NCI-H526 (cell line): ENCODE measurements around the gene MYCT1.
A peak's percentile ranks its signal among the peaks of the same experiment; 100 is the strongest.

Experiments used
- DNase-seq, 2 experiments: peaks; one replicate each; lab custom pipeline; 2025; lab: John Stamatoyannopoulos, UW

Gene MYCT1

DNA sequence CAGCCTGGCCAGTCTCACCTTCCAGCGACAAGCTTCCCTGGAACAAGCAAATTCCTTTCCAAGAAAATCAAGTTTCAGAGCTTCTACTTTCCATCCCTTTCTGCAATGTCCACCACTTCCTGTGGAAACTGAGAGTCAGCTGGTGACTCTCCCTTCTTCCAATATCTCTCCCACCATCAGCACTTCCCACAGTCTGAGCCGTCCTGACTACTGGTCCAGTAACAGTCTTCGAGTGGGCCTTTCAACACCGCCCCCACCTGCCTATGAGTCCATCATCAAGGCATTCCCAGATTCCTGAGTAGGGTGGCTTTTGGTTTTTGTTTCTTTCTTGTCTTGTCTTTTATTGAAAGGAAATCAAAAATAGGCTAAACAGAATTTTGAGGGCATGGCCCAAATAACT lies 24.3 kb downstream of the MYCT1 start:
- no peak for DNase-seq

DNA sequence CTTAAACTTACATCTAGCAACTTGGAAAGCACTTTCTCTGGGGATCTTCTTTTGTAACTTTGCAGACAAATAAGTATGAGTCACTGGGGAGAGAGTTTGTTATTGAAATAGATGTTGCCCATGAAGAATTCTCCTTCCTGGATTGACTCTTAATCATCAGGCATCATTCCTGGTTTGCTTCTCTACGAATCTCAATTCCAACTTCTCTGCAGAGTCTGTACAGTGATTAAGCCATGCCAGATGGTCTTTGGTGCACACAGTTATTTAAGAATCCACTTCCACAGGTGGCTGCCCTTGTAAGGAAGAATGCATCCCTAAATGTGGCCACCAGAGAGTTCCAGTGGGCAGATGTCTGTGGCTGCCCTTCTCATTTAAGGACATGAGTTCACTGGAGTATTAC lies 25.7 kb downstream of the MYCT1 start:
- DNase-seq: no peak

DNA sequence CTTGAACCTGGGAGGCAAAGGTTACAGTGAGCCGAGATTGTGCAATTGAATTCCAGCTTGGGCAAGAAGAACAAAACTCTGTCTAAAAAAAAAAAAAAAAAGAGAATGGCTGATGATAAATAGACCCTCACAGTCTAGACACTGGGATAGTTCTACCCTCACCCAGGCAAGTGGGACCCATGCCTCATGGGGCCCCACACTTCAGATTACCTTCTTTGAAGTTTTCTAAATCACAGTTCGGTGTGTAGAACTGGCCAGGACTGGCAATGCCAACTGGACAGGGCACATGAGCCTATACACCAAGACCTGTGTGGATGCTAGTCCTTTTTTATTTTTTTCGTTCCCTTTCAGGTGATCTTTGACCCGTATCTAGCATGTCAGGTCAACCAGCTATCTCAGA lies 28.6 kb downstream of the MYCT1 start:
- DNase-seq: no peak

- no peak for DNase-seq
Observed at GRCh38 chr6:152727507-152727906, 29.8 kb downstream of the MYCT1 start.

- DNase-seq: no peak
Observed at GRCh38 chr6:152734630-152735029, 36.9 kb downstream of the MYCT1 start.

- no peak for DNase-seq
Observed at GRCh38 chr6:152736687-152737273, 39.1 kb downstream of the MYCT1 start.

DNA sequence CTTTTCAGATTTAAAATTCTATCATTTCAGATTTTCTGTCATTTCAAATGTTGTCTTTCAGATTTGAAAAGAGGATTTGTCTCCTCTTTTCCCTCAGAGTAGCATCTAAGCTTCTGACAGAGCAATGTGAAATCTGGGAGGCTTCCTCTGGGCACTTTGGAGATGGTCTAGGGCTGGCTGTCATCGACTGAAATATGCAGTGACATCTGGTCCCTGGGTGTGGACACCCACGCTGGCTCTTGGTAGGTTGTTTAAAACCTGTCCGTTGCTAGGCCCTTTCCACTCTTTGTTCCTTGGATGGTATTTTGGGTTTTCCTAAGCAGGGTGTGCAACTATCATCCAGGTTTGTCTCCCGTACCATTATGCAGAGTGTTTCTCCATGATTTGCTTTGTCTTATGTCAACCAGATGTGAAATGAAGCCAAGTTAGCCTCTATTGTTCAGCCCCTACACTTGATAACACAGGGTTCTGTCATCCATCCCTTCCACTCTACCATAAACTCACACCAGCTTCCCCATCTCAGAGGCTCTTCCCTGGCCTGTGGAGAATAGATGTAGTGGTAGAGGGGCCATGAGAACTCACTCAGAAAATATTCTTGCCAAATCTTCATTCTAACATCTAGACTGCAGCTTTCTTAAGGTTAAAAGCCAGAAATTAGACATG lies 47.9 kb downstream of the MYCT1 start:
- DNase-seq: no peak

GRCh38 chr6:152746172-152746553 lies 48.5 kb downstream of the MYCT1 start:
- DNase-seq: no peak

DNA sequence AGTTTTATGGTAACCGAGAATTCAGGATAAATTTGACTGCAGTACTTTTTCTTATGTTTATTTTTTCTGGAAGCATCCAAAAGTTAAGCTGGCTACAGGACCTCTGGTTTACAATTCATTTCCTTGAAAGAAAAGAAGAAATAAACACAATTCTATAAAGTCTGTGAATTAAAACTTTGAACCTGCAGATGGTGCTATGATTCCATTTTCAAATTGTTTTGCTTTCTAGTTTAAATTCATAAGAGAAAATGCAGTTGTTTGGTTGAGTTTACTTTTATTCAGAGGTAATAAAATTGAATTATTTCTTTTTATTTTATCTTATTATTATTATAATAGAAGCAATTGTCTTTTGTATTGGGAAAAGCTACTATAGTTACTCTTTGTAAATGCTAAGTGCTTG lies 51.1 kb downstream of the MYCT1 start:
- DNase-seq: peak in 1 of 2 experiments; percentile 28

DNA sequence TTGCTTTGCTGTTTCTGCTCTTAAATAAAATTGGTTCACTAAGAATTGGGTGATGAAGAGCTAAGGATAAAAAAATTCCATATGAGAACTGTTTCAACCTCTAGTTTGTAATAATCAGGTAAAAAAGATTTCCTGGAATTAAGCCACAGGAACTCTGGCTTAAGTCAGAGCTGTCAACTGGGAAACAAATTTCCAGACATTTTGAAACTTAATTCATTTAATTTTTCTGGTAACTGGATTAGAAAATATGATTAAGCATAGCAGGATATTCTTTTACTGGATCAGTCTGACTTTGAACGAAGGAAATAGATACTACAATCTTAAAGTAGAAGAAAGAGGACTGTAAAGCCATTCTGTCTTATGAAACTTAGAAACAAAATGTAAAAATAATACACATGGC lies 51.6 kb downstream of the MYCT1 start:
- DNase-seq: no peak

- DNase-seq: no peak
Observed at GRCh38 chr6:152750694-152751093, 53.0 kb downstream of the MYCT1 start, which contains the start of gene VIP. TSS of gene VIP (plus strand) at chr6:152750797. CDS start at chr6:152752178, 1,381 bp downstream.

DNA sequence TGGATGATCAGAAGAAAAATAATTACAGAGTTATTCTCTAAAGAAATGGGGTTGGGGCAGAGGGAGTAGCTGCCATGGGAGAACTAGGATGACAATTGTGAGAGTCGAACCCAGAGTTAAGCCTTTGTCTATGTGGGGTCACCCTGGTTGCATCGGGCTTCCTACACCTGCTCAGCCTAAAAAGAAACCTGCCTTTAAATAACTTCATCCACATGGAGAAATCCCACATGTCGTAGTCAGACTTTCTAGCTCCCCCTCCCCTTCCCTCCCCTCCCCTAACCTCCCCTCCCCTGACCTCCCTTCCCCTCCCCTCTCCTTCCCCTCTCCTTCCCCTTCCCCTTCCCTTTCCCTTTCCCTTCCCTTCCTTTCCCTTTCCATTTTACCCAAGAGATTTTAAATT lies 67.6 kb downstream of the MYCT1 start:
- DNase-seq: no peak

DNA sequence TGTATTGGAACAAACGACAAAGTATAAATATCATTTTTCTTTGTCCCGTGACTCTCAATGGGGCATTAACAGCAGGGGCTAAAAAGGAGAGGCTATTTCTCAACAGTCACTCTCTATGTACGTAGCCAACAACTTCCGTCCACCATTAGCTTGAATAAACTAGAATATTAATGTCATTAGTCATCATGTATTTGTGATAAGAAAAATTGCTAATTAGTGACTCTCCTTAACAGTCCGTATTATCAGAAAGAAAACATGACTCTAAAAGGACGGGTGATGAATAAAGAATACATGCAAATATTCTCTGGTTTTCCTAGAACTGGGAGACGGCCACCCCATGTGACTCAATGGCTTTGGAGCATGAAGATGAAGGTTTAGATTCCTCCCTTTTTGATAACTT lies 71.5 kb downstream of the MYCT1 start:
- no peak for DNase-seq

DNA sequence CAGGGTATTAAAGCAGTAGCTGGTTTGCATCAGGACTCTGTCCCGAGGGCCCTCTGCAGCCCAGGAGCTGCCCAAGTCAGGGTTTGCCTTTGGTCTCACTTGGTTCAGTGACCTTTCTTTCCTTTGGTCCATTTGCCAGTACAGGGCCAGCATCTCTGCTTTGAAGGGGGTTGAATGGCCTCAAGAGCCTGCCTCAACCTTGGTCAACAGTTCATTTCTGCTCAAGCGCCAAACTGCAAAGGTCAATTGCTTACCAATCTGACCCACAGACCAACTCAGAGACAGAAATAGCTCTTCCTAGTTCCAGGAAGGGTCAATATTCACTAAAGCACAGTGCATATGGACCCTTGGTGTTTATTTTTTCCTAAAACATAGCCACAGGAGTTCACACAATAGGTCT lies 72.3 kb downstream of the MYCT1 start:
- no peak for DNase-seq

- no peak for DNase-seq
Observed at GRCh38 chr6:152771061-152771687, 73.5 kb downstream of the MYCT1 start.
